Mesodermal cell (in vitro differentiated cells): Measurements from ENCODE around the gene AP2A2.

ENCODE experiments used
- H3K27ac ChIP-seq: 2 replicates; pipeline ENCODE4 v1.7.0; 2013; ENCODE audit warnings: mild to moderate bottlenecking, low read depth, low read length, moderate library complexity; ENCODE audit not compliant: severe bottlenecking
- H3K36me3 ChIP-seq: 2 replicates; pipeline ENCODE4 v1.7.1; 2013; ENCODE audit warnings: mild to moderate bottlenecking, low read length, moderate library complexity; ENCODE audit not compliant: control insufficient read depth, insufficient read depth
- H3K4me1 ChIP-seq: one replicate; pipeline ENCODE4 v1.7.1; 2013; ENCODE audit warnings: mild to moderate bottlenecking, low read length; ENCODE audit not compliant: insufficient read depth, control insufficient read depth, poor library complexity, severe bottlenecking
- H3K4me3 ChIP-seq: 2 replicates; pipeline ENCODE4 v1.7.0; 2013; ENCODE audit warnings: low read length, control low read depth, mild to moderate bottlenecking; ENCODE audit not compliant: insufficient read depth, poor library complexity, severe bottlenecking; ENCODE audit errors: extremely low read depth
- H3K9me3 ChIP-seq: 2 replicates; pipeline ENCODE4 v1.7.1; 2013; ENCODE audit warnings: mild to moderate bottlenecking, low read length, moderate library complexity; ENCODE audit not compliant: control insufficient read depth
- WGBS, 2 experiments: methylation state at CpG; one replicate each; pipeline ENCODE4 v1.1.5; 2013; ENCODE audit warnings: missing lambda C conversion rate in 2 of 2; ENCODE audit not compliant: insufficient coverage in 2 of 2; 5-methylcytosine and 5-hydroxymethylcytosine counted together

AP2A2 gene

DNA sequence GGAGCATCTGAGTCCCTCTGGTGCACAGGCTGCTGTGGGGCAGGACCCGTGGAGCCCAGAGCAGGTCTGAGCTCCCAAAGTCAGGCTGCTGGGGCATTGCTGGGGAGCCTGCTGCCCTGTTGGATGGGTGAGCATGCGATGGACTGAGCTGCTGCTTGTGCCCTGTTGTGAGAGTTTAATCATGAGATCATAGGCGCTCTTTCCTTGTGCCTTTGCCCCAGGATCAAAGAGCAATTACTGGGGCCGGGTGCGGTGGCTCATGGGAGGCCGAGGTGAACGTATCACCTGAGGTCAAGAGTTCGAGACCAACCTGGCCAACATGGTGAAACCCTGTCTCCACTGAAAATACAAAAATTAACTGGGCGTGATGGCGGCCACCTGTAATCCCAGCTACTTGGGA, 73.3 kb downstream of the AP2A2 start:
- Histone ChIP-seq H3K4me3 (no peak overlapping the region), H3K9me3 (no peaks in the 10 kb centered on the region), H3K27ac (no peak overlapping the region), H3K36me3 (peaks cover 76% of the 10 kb centered on the region), H3K4me1 (no peaks in the 10 kb centered on the region)
- 92 to 99% methylated on average over 9 to 10 of the region's 10 CpGs for WGBS, 2 experiments

DNA sequence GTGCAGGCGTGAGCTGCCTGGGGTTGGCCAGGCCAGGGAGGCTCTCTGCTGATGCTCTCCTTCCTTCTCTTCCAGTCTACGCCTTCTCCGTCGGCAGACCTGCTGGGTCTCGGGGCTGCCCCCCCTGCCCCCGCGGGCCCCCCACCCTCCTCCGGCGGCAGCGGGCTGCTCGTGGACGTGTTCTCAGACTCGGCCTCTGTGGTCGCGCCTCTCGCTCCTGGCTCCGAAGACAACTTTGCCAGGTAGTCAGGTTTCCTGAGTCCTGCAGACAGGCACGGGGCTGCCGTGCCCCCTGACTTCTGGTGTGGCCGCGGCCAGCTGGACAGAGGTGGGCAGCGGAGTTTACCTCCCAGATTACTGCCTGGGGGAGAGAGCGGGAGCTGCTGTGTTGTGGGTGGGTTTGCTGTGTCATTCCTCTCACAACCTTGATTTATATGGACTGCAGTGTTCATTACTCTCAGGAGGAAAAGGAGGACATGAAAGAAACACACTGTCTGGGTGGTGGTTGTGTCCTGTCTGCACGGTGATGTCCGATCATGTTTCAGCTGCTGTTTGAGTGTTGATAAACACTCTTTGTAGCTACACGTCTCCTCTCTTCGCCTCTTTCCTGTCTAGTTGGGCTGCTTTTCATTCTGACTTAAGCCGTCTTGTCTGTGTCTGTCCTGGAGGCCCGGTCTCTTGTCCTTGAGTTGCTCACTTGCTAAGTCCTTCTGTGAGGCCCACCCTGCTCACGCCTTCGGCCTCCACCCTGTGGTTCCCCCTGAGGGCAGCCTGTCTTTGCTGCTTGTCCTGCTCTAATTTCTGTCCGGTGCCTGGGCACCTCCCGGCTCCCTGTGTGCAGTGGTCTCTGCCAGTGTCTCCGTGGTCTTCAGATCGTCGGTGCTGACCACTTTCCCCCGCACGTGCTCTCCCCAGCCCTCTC, 74.9 kb downstream of the AP2A2 start:
- Histone ChIP-seq H3K27ac (no peak overlapping the region), H3K4me3 (no peak overlapping the region), H3K36me3 (peaks cover 89% of the 10 kb centered on the region), H3K9me3 (no peaks in the 10 kb centered on the region), H3K4me1 (no peaks in the 10 kb centered on the region)
- WGBS, 2 experiments: 95 to 96% methylated on average over 30 to 36 of the region's 38 CpGs

DNA sequence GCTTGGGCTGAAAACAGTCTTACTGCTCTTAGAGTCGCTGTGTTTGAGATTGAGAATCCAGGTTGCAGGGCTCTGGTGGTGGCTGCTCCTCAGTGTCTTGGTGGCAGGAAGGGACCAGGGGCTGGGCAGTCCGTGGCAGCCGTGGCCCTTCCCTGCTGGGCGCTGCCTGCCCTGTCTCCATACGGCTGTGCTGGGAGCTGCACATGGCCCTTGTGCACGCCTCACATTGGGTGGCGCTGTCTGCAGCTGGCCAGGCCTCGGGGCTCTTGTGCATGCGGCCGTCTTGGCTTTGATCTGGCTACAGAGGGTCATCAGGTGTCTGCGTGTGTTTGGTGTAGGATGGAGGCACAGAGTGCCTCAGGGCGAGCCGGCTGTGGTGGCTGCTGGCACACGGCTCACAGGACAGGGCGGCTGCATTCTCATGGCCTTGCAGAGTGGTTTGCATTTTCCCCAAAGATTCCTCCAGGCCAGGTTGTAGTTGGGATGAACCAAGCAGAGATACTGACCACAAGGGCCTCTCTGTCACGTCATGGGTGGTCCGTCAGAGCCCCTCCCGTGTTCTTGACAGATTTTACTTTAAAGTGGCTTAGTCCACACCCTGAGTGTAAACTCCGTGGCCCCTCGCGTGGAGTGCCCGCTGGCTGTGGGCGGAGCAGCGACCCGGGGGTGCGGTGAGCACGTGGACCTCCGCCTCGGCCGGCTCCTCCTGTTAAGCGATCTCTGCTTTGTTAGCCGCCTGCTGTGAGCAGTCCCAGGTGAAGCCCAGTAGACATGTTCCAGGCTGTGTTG, 76.1 kb downstream of the AP2A2 start:
- Histone ChIP-seq H3K4me1 (no peaks in the 10 kb centered on the region), H3K9me3 (no peaks in the 10 kb centered on the region), H3K36me3 (peaks cover 90% of the 10 kb centered on the region), H3K27ac (no peak overlapping the region), H3K4me3 (no peak overlapping the region)
- 97% methylated on average over 29 to 32 of the region's 32 CpGs for WGBS, 2 experiments

DNA sequence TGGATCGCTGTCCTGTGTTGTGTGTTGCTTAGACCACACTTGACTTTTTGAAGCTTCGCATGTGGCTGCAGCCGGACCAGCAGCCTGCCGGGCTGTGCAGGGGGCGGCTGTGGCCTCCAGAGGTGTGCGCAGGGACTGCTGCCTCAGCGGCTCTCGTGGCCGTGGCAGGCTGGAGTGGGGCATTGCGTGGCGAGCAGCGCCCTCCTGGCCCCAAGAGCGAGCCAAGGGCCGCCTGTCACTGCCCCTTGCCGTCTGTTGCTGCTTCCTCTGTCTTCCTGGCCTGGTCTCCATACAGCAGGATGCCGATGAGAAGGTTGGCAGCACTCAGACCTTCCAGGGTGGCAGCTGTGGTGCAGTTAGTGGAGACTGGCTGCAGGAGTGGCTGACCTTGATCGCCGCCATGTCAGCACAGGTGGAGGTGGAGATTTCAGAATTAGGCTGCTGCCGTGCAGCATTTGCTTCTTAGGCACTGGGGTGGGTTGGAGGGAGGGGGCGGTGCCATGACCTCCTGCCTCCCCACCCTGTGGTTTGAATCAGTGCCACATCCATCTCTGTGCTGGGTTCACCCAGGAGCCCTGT, 76.8 kb downstream of the AP2A2 start:
- no peaks in the 10 kb centered on the region for H3K4me1 ChIP-seq
- WGBS, 2 experiments: 97 to 99% methylated on average over 12 to 20 of the region's 20 CpGs
- no peak overlapping the region for H3K27ac ChIP-seq
- H3K36me3 ChIP-seq: peaks cover 90% of the 10 kb centered on the region
- H3K4me3 ChIP-seq: no peak overlapping the region
- H3K9me3 ChIP-seq: no peaks in the 10 kb centered on the region

DNA sequence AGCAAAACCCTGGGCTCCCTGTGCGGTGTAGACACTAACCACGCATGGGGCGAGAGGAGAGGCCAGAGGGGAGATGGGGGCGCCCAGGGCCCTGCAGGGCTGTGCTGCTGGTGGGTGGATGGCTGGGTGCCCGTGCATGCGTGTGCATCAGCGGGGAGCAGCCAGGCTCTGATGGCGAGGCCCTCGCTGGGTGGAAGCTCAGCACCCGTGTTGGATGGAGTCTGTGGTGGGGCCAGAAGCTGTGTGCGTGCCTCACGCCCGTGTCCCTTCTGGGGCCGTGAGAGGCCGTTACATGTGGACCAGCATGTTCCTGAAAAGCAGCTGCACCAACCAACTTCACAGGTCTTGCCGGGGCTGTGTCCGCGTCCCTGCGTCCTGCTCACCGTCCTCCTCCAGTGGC, 77.5 kb downstream of the AP2A2 start:
- no peak overlapping the region for H3K4me3 ChIP-seq
- WGBS, 2 experiments: 92 to 96% methylated on average over 18 of the region's 20 CpGs
- peaks cover 94% of the 10 kb centered on the region for H3K36me3 ChIP-seq
- no peaks in the 10 kb centered on the region for H3K4me1 ChIP-seq
- H3K27ac ChIP-seq: no peak overlapping the region
- no peaks in the 10 kb centered on the region for H3K9me3 ChIP-seq

DNA sequence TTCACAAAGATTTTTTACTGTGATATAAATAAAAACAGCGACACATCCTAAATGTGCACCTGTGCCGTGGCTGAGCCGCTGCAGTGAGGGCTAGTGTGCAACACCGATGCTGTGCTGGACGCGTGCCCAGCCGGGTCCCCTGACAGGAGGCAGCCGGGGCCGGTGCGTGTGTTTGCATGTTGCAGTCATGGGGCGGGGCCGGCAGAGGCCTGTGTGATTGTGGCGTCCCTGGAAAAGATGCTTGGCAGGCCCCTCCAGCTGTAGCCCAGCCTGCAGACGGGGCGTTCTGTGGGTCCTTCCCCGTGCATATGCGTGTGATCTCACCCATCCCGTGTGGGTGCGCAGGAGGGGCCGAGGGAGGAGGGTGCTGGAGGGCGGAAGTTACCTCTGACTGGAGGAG, 80.3 kb downstream of the AP2A2 start:
- Histone ChIP-seq H3K9me3 (no peaks in the 10 kb centered on the region), H3K4me3 (no peak overlapping the region), H3K36me3 (peaks cover 95% of the 10 kb centered on the region), H3K27ac (no peak overlapping the region), H3K4me1 (no peaks in the 10 kb centered on the region)
- WGBS, 2 experiments: 95 to 96% methylated on average over 17 to 18 of the region's 21 CpGs

DNA sequence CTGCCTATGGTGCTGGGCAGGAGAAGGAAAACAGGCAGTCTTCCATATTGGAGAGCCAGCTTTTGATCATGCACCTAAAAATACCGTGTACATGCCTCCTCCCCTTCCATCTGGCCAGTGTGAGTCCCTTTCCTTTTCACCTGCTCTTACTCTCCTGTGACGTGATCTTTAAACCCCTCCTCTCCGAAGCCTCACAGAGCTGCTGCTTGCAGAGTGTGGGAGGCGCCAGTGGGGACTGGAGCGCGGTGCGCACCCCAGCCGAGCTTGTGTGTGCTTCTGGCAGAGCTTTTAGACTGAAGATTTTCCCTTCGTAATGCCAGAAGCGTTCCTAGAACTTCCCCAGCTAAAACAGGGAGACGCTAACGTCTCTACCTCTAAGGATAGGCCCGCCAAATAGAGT, 81.1 kb downstream of the AP2A2 start:
- H3K9me3 ChIP-seq: no peaks in the 10 kb centered on the region
- H3K4me1 ChIP-seq: no peaks in the 10 kb centered on the region
- WGBS, 2 experiments: 95 to 97% methylated on average over 11 to 13 of the region's 13 CpGs
- no peak overlapping the region for H3K27ac ChIP-seq
- H3K36me3 ChIP-seq: peaks cover 95% of the 10 kb centered on the region
- no peak overlapping the region for H3K4me3 ChIP-seq

DNA sequence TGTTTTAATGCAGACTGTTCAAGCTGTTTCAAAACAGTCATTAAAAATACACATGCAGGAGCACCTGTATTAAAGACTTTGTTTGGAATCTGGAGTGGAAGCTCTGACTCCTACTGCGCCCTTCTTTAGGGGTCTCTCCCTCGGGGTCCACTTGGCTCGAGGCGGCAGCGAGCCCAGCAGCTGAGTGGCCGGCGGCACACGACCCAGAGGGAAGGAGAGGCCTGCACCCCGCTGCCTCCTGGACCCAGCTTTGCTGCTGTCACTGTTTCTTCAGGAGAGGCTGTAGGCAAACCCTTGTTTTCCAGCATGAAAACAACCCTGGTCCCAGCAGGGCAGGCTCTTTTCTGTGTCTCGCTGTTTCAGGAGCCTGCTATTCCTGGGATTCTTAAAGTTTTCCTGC, 81.6 kb downstream of the AP2A2 start:
- 96 to 97% methylated on average over 9 to 10 of the region's 10 CpGs for WGBS, 2 experiments
- no peaks in the 10 kb centered on the region for H3K4me1 ChIP-seq
- no peak overlapping the region for H3K4me3 ChIP-seq
- no peak overlapping the region for H3K27ac ChIP-seq
- peaks cover 95% of the 10 kb centered on the region for H3K36me3 ChIP-seq
- H3K9me3 ChIP-seq: no peaks in the 10 kb centered on the region

DNA sequence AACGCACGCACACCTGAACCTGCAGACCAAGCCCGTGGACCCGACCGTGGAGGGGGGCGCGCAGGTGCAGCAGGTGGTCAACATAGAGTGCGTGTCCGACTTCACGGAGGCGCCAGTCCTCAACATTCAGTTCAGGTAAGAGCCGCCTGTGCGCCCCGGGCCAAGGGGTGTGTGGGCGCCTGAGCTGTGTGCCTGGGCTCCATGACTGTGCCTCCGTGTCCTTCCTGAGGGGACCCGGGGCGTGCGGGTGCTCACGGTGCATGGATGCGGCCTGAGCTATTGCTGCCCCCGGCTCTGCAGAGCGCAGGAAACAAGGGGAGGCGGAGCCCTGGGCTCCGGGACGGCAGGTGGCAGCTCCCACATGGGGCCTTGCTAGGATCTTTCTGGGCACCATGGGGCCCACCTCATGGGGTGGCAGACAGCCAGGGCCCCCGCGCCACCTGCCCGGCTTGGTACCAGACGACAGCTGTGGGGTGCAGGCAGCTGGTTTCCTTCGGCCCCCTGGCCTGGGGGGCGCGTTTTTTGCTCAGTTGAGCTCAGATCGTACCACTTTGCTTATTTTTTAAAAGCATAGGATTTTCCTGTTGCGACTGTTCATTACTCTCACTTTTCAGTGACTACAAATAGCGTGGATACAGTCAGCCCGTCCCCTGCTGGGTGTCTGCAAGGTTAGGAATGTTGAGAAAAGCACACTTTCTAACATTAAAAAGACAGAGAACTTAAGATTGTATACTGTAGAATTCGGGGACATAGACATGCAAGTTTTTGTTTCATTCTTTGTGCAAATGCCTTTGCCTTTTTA, 82.5 kb downstream of the AP2A2 start:
- Histone ChIP-seq H3K36me3 (peaks cover 93% of the 10 kb centered on the region), H3K9me3 (no peaks in the 10 kb centered on the region), H3K27ac (no peak overlapping the region), H3K4me1 (no peaks in the 10 kb centered on the region), H3K4me3 (no peak overlapping the region)
- 96 to 97% methylated on average over 35 to 37 of the region's 38 CpGs for WGBS, 2 experiments

DNA sequence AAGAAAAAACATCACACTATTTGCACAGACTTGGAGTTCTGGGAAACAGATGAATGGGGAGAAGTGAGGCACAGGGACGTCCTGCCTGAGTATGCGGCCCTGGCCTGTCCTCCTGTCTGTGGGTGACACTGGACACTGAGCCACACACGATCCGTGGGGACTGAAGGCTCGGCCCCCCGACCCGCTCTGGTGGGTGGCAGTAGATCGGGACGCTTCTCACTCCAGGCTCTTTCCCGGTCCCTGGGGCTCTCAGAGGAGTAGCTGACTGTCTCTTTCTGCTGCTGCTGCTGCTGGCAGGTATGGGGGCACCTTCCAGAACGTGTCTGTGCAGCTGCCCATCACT, 83.1 kb downstream of the AP2A2 start:
- H3K4me3 ChIP-seq: no peak overlapping the region
- H3K4me1 ChIP-seq: no peaks in the 10 kb centered on the region
- H3K36me3 ChIP-seq: peaks cover 92% of the 10 kb centered on the region
- no peaks in the 10 kb centered on the region for H3K9me3 ChIP-seq
- WGBS, 2 experiments: 96 to 97% methylated on average over 11 of the region's 11 CpGs
- no peak overlapping the region for H3K27ac ChIP-seq
